Esophagus muscularis mucosa (tissue), 4 donors: ENCODE results near the gene CUBN. TPM values are rescaled to one million over a fixed set of nuclear protein-coding genes. Genes with fewer than 3 reads are reported as not detected.

Experiments used
- DNase-seq: peaks from one replicate; pipeline ENCODE4 v3.0.0-alpha.2; 2017; ENCODE audit errors: extremely low spot score
- H3K27ac ChIP-seq, 4 donors: fragments of 200-600 bp; sonication (generic); replicated peaks in 1 of 4; 1 replicate in 3 of 4; 2 replicates in 1 of 4; pipeline ENCODE4 v1.5.1; 2016 to 2019; ENCODE audit warnings: mild to moderate bottlenecking in 1 of 4
- H3K27me3 ChIP-seq, 4 donors: fragments of 200-600 bp; sonication (generic); one replicate each; pipeline versions ENCODE4 v1.5.1 to v1.6.0; 2016 to 2019
- H3K36me3 ChIP-seq, 4 donors: fragments of 200-600 bp; sonication (generic); one replicate each; pipeline ENCODE4 v1.5.1; 2016 to 2019
- H3K4me1 ChIP-seq, 4 donors: fragments of 200-600 bp; sonication (generic); one replicate each; pipeline ENCODE4 v1.5.1; 2016 to 2019
- H3K4me3 ChIP-seq, 4 donors: fragments of 200-600 bp; sonication (generic); 1 replicate in 2 of 4; 2 replicates in 2 of 4; pipeline ENCODE4 v1.5.1; 2016 to 2019; ENCODE audit warnings: mild to moderate bottlenecking in 4 of 4, moderate library complexity in 1 of 4
- H3K9me3 ChIP-seq, 4 donors: fragments of 200-600 bp; sonication (generic); 1 replicate in 3 of 4; 2 replicates in 1 of 4; pipeline ENCODE4 v1.5.1; 2016 to 2019
- CTCF ChIP-seq, 3 experiments: fragments of 200-600 bp in 2 of 3; fragments of 450-650 bp in 1 of 3; sonication (generic) in 2 of 3; IDR thresholded peaks; one replicate each; pipeline ENCODE4 v1.5.1; 2017 to 2019; ENCODE audit warnings: antibody characterized with exemption in 3 of 3, mild to moderate bottlenecking in 2 of 3, moderate library complexity in 1 of 3
- EP300 ChIP-seq: sonication (generic); formaldehyde crosslinking; IDR thresholded peaks from one replicate; pipeline ENCODE4 v1.6.1; 2017; ENCODE audit warnings: antibody characterized with exemption
- POLR2A ChIP-seq: fragments of 450-650 bp; IDR thresholded peaks from one replicate; pipeline ENCODE4 v1.6.1; 2017; ENCODE audit warnings: antibody characterized with exemption, moderate library complexity, mild to moderate bottlenecking, low read depth
- POLR2AphosphoS5 ChIP-seq, 2 donors: sonication (generic); formaldehyde crosslinking; IDR thresholded peaks; one replicate each; pipeline ENCODE4 v1.6.1; 2017; ENCODE audit warnings: antibody characterized with exemption in 2 of 2
- WGBS: methylation state at CpG from one replicate; pipeline ENCODE4 v1.1.5; 2018; 5-methylcytosine and 5-hydroxymethylcytosine counted together
- intact Hi-C: fragments of 100-400 bp; cut with DNase I; formaldehyde crosslinking; loops from one replicate; pipeline ENCODE4 v1.15.1; 2023
- total RNA-seq, 4 donors: library from RNA; depleted of rRNA; stranded (reverse); fragments of >200 nt; gene quantifications; one replicate each; pipeline versions ENCODE4 v1.1.0 to v1.2.1, GENCODE V29; 2016

Gene CUBN
- total RNA-seq, 4 donors from 2014 or later = 1.3 to 4.6 (median 2.3) TPM

DNA sequence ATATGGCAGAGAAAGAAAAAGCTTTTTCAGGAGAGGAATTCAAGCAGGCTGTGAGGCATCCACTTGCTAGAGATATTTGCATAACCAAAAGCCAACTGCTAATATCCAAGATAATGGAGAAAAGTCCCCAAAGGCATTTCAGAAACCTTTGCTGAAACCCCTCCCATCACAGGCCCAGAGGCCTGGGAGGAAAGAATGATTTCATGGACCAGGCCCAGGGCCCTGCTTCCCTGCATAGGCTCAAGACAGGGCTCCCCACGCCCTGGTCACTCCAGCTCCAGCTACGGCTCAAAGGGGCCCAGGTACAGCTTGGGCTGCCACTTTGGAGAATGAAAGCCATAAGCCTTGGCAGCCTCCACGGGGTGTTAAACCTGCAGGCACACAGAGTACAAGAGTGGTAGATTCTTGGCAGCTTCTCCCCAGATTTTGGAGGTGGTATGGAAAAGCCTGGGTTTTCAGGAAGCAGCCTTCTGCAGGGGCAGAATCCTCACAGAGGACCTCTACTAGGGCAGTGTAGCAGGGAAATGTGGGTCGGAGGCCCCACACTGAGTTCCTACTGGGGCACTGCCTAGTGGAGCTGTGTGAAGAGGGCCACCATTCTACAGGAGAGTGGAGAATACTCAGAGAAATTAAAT, 306.8 kb downstream of the CUBN start:
- 100% methylated on average over 3 of the region's 4 CpGs for WGBS
- intact Hi-C loops = no loop called here
- H3K9me3 ChIP-seq = peaks cover 0 to 3% (median 0%) of the 10 kb centered on the region in 4 donors

DNA sequence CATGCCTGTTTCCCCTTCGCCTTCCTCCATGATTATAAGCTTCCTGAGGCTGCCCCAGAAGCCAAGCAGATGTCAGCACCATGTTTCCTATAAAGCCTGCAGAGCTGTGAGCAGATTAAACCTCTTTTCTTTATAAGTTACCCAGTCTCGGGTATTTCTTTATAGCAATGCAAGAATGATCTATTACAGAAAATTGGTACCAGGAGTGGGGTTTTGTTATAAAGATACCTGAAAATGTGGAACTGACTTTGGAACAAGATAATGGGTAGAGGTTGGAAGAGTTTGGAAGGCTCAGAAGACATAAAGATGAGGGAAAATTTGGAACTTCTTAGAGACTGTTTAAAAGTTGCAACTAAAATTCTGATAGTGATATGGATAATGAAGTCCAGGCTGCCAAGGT, 307.6 kb downstream of the CUBN start:
- Histone ChIP-seq H3K9me3 (peaks cover 0 to 3% (median 0%) of the 10 kb centered on the region in 4 donors), H3K27me3 (no peaks in the 10 kb centered on the region), H3K4me3 (no peak overlapping the region), H3K36me3 (no peaks in the 10 kb centered on the region), H3K4me1 (peaks cover 0 to 9% (median 7%) of the 10 kb centered on the region in 4 donors), H3K27ac (no peak overlapping the region)
- 96% methylated on average over 2 of the region's 2 CpGs for WGBS
- TF ChIP-seq POLR2AphosphoS5 (IDR thresholded peaks at IDR 0.05) (no peak), EP300 (no peak), CTCF (IDR thresholded peaks at IDR 0.05) (no peak), POLR2A (no peak)
- DNase-seq = no peak
- intact Hi-C loops = no loop called here

More for the DNA sequence above, 306.8 kb downstream of the CUBN start:
- Histone ChIP-seq H3K36me3 (no peaks in the 10 kb centered on the region), H3K4me3 (no peak overlapping the region), H3K27ac (no peak overlapping the region), H3K4me1 (peaks cover 0 to 10% (median 8%) of the 10 kb centered on the region in 4 donors), H3K27me3 (no peaks in the 10 kb centered on the region)
- no peak for DNase-seq
- TF ChIP-seq POLR2A = no peak
- no peak for TF ChIP-seq EP300
- TF ChIP-seq CTCF (IDR thresholded peaks at IDR 0.05) = no peak
- no peak for TF ChIP-seq POLR2AphosphoS5 (IDR thresholded peaks at IDR 0.05)

GRCh38 chr10:16820421-16820820, 309.2 kb downstream of the CUBN start:
- 82% methylated on average over 5 of the region's 5 CpGs for WGBS
- H3K27me3 ChIP-seq = no peaks in the 10 kb centered on the region
- DNase-seq = no peak
- H3K4me3 ChIP-seq = no peak overlapping the region
- TF ChIP-seq POLR2A = no peak
- TF ChIP-seq CTCF (IDR thresholded peaks at IDR 0.05) = no peak
- no peak for TF ChIP-seq EP300
- no peak for TF ChIP-seq POLR2AphosphoS5 (IDR thresholded peaks at IDR 0.05)
- H3K27ac ChIP-seq = no peak overlapping the region
- H3K36me3 ChIP-seq = no peaks in the 10 kb centered on the region
- intact Hi-C loops = no loop called here
- H3K9me3 ChIP-seq = peaks cover 0 to 3% (median 0%) of the 10 kb centered on the region in 4 donors
- peaks cover 12 to 24% (median 22%) of the 10 kb centered on the region in 4 donors for H3K4me1 ChIP-seq

DNA sequence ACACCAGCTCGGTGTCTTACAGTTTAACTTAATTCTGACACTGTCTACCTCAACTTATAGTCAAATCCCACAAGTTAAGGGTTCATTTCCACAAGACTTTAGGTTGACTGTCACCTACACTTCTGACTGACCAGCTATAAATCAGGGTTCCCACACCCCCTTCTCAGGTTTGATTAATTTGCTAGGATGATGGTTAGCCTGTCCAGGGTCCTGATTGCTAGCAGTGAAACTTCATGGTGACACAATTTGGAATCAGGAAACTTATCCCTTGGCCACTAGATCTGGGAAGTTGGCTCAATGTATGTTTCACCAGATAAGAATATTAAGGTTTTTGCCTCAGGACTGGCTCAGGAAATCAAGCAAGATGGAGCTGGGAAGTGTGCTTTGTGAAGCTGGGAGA, 309.6 kb downstream of the CUBN start:
- no peak for TF ChIP-seq POLR2AphosphoS5 (IDR thresholded peaks at IDR 0.05)
- no peak for TF ChIP-seq CTCF (IDR thresholded peaks at IDR 0.05)
- no peak for TF ChIP-seq POLR2A
- TF ChIP-seq EP300 = no peak
- H3K36me3 ChIP-seq = no peaks in the 10 kb centered on the region
- peaks cover 0 to 3% (median 0%) of the 10 kb centered on the region in 4 donors for H3K9me3 ChIP-seq
- peaks cover 16 to 28% (median 26%) of the 10 kb centered on the region in 4 donors for H3K4me1 ChIP-seq
- H3K4me3 ChIP-seq = no peak overlapping the region
- no peaks in the 10 kb centered on the region for H3K27me3 ChIP-seq
- 100% methylated on average over 1 of the region's 1 CpG for WGBS
- H3K27ac ChIP-seq = no peak overlapping the region
- intact Hi-C loops = no loop called here
- DNase-seq = no peak
